MV-4-11 (cell line): ENCODE data around the gene STEAP1B.
"Not testable (repeated sequence)": the region's sequence is repeated elsewhere in the genome, so short reads cannot be mapped to it uniquely, and the experiment has no call there.

Experiments used
- DNase-seq: peaks from one replicate; lab custom pipeline; 2025; lab: John Stamatoyannopoulos, UW

STEAP1B gene

GRCh38 chr7:22496912-22497311 lies 3.1 kb downstream of the STEAP1B start:
- not testable (repeated sequence) for DNase-seq

DNA sequence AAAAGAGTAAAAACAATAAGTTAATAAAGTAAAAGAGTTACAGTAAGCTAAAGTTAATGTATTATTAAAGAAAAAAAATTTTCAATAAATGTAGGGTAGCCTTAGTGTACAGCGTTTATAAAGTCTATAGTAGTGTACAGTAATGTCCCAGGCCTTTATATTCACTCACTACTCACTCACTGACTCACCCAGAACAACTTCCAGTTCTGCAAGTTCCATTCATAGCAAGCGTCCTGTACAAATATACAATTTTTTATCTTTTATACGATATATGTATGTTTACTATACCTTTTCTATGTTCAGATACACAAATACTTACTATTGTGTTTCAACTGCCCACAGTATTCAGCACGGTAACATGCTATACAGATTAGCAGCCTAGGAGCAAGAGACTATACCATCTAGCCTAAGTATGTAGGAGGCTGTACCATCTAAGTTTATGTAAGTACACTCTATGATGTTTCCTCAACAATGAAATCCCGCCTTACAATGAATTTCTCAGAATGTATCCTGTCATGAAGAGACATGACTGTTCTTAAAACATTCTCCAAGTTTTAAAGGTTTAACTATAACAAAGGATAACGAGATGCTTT lies 3.6 kb downstream of the STEAP1B start:
- not testable (repeated sequence) for DNase-seq

DNA sequence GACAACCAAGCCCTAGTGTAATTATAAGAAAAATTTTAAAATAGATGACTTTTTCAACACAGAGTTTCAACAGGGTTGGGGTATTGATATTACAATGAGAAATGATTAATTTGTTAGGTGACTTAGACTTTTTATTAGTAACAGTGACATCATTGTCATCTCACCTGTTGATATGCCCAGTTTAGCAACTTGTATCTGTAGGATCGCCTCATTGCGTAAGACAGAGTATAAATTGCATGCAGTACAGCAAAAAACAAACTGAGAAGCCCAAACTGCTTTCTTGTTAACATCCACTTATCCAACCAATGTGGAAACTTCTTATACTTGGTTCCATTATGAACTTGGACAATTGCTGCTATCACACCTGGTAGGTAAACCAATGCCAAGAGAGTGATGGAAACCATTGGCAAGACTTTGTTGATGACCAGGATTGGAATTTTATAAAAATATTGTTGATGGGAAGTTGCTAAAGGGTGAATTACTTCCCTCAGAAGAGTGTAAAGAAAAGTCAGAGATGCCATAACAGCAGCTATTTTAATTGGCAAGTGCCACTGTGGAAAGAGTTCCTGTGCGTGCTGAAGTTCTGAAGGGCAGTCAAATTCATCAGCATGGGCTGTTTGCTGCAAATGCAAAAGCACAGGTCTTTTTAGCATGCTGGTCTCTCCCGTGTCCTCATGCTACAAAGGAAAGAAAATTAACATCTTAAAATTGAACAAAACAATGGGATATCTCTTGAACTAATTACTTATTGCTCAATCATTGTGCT lies 6.6 kb downstream of the STEAP1B start:
- not testable (repeated sequence) for DNase-seq

DNA sequence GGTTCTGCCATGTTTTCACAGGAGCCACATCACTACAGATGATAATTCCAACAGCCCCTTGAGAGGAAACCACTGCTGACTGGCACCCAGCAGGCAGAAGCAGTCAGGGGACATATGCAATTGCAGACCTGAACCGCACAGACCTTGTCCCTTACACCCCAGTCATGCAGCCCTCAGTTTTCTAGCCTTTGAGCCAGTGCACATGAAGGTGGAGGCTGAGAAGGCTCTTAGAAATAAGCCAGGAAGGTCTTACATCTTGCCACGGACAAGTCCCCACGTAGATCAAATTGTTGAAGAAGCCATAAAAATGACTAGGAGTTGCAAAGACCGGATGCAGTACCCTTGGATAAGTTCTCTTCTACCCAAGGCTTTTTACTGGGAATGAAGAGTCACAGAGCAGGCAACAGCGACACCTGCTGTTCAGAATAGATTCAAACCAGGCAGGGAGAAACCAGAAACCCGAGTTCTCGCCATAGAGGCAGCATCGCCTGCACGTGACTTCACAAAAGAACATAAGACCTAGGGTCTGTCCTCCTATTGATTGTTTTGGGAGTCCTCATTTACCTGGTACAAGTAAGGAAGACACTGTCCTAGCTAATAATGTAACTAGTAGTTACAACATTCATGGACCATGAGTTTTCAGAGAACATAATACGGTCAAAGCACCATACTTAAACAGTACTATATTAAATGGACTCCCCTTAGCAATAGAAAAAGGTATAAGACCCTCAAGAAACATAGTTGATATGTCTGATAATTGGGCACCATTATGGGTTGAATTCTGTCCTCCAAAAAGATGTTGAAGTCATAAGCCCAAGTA lies 11.1 kb downstream of the STEAP1B start:
- DNase-seq = peak; percentile 38

GRCh38 chr7:22487978-22488642 lies 11.9 kb downstream of the STEAP1B start:
- no peak for DNase-seq

GRCh38 chr7:22486597-22486996 lies 13.4 kb downstream of the STEAP1B start:
- DNase-seq = no peak

DNA sequence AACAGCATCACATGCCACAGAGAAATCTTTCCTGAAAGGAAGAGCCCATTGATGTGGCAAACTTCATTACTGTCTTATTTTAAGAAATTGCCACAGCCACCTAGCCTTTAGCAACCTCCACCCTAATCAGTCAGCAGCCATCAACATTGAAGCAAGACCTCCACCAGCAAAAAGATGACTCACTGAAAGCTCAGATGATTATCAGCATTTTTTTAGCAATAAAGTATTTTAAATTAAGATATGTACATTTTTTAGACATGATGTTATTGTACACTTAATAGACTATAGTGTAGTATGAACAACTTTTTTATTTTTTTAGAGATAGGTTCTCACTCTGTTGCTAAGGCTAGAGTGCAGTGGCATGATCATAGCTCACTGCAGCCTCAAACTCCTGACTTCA lies 14.8 kb downstream of the STEAP1B start:
- no peak for DNase-seq

GRCh38 chr7:22482503-22482902 lies 17.5 kb downstream of the STEAP1B start:
- no peak for DNase-seq

- DNase-seq = peak; percentile 79
Observed at GRCh38 chr7:22481726-22482125, 18.3 kb downstream of the STEAP1B start.

DNA sequence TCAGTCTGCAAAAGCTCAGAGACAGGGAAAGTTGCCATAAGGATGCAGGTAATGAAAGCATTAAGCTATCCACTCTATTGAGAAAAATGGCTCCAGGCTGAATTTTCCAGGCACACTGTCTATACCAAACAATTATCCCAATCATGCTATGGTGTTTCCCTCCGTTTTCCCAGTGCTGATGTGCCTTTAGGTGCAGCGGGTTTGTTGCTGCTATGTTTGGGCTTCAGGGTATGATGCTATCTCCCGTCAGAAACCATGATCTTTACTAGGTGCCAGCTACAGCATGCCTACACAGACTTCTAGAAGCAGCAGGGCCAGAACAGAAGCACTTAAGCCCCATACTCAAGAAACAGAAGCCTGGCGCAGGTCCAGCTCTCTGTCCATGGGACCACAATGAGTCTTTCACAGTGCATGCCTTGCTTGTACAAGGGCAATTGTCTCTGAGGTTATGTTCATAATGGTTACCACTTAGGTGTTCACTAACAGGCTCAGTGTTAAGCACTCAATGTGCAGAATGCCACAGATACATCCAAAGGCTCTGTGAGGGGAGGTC lies 19.4 kb downstream of the STEAP1B start:
- no peak for DNase-seq

- DNase-seq = no peak
Observed at GRCh38 chr7:22477876-22478450, 22.0 kb downstream of the STEAP1B start.

DNA sequence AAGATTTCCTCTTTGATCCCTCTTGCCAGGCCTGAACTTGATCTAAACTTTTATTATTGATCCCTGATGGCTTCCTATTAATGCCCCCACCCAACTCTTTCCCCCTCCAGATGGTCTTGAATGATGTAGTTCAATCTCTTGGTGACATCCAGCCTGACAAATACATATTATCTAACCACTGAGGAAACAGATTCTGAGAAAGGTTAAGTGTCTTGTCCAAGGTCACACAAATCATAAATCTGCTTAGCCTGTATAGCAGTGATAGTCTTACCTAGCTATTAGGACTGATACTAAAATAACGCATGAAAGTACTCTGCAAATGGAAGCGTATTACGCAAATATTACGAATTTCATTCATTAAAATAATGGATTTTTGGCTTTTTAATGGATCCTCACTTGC lies 22.7 kb downstream of the STEAP1B start:
- DNase-seq = no peak

DNA sequence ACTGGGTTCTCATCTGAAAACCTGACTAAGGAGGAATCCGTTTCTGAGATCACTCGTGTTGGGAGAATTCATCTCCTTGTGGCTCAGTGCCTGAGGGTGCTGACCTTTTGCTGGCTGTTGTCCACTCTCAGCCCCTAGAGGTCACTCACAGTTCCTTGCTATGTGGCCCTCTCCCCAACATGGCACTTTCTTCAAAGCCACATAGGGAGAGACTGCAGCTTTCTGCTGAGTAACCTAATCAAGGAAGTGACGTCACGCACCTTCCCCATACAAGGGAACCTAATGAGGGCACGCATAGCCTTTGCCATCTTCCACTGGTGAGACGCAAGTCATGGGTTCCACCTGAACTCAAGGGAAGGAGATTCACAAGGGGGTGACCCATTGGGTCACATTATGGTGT lies 23.2 kb downstream of the STEAP1B start:
- no peak for DNase-seq

DNA sequence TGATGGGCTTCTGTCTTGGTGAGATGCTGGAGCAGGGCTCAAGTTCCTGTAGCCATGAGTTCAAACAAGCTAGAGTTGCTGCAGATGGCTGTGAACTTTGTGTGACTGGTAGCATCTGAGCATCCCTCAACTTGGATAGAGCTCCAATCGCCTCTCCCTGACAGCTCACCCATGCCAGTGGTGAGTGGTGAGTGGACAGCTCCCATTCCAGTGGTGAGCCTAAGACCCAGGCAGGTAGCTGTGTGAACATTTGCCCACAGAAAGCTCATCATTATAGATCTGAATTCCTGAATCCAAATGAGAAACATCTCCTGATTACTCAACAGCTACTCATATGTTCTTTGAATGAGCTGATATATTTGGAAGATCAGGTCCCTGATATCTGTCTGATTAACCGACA lies 25.3 kb downstream of the STEAP1B start:
- DNase-seq = no peak

- DNase-seq = no peak
Observed at GRCh38 chr7:22470981-22471380, 29.0 kb downstream of the STEAP1B start.

DNA sequence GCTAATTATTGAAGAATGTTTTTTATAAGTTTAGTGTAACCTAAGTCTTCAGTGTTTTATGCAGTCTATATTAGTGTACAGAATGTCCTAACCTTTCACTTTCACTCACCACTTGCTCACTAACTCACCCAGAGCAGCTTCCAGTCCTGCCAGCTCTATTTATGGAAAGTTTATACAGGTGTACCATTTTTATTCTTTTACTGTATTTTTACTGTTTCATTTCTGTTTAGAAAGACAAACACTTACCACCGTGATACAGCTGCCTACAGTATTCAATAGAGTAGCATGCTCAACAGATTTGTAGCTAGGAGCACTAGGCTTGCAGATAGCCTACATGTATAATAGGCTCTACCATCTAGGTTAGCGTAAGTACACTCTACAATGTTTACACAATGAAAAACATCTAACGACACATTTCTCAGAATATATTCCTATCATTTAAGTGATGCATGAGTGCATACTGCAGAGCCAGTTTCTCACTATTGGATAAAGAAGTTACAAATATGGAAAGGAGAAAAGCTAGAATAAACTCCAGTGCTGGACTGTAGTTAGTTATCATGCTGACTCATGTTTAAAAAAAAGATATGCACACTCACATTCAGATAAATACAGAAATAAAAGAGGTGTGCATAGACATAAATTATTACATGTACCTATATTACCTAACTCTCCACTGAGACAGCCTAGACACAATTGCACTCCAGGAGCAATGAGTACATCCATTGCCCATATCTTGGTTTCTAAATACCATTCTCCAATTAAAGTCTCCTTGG lies 30.4 kb downstream of the STEAP1B start:
- no peak for DNase-seq

GRCh38 chr7:22468609-22469008 lies 31.4 kb downstream of the STEAP1B start:
- DNase-seq = no peak

DNA sequence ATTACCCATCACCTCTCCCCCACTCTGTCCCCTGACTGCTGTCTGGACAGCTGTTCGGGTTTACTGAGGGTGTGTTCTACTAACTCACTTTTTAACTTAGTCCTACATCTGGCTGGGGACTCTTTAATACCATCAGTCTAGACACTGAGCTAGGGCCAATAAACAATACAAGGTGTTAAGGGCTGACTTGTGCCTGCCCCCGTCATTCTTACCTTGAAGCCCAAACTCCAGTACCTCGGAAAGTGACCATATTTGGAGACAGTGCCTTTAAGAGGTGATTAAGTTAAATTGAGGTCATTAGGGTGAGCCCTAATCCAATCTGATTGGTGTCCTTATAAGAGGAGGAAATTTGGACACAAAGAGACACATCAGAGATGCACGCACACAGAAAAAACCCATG lies 35.7 kb downstream of the STEAP1B start:
- DNase-seq = no peak

DNA sequence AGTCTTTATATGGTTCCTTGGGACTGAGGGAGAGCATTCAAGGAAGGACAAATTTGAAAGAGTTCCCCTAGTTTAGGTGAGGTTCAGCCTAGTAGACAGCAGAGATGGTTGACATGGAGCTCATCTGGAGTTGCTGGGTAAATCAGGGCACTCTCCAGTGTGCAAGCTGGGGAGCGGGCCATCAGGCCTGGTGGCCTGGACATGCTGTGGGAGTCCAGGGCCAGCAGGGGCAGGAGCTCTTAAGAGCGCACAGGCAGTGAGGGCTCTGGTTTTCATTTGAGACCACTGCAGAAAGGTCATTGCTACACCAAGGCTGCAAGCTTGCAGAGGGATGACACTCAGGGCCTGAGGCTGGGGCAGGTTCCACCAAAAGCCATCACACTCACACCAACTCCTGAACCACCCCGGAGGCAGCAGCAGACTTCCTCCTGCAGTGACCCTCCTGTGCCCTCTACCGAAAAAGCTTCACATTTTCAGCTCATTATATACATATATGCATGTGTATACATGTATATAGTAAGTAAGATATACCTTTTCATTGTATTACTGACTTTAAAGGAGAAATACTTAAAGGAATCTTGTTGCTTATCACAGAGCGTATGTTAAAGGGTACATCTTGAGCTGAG lies 39.5 kb downstream of the STEAP1B start:
- DNase-seq = no peak

GRCh38 chr7:22457471-22457870 lies 42.5 kb downstream of the STEAP1B start:
- DNase-seq = no peak
